ENCODE data around the gene CYGB. TPM values are rescaled to one million over a fixed set of nuclear protein-coding genes. Genes with fewer than 3 reads are reported as not detected.

The CYGB gene
- total and polyA plus RNA-seq, 2 of the 13 experiments (the other 11 are each of a cell fraction or from before 2014, with no cell fraction given): 18.9 to 27.1 TPM

GRCh38 chr17:76524598-76525512, 12.7 kb downstream of the CYGB start (continued):
- peak; percentile 31; the same call in 1 of the 2 replicates for TF ChIP-seq ZNF574 (CRISPR knock-in tag; IDR thresholded peaks at IDR 0.05)
- TF ChIP-seq ZNF282 (IDR thresholded peaks at IDR 0.05; ENCODE audit: partially characterized antibody): no peak
- TF ChIP-seq SNAI1 (CRISPR knock-in tag; IDR thresholded peaks at IDR 0.05; ENCODE audit: borderline replicate concordance): no peak
- TF ChIP-seq ZNF713 (CRISPR knock-in tag; IDR thresholded peaks at IDR 0.05): 0 out of 2 replicates have a peak, but pooled peaks have one; percentile 28
- 0 out of 2 replicates have a peak, but pooled peaks have one; percentile 32 for TF ChIP-seq ZNF264 (CRISPR knock-in tag; IDR thresholded peaks at IDR 0.05)
- peak; percentile 42 for TF ChIP-seq PTBP1 (IDR thresholded peaks at IDR 0.05; ENCODE audit: low read depth, low read length, poor library complexity, severe bottlenecking)
- TF ChIP-seq CHD2 (IDR thresholded peaks at IDR 0.05; ENCODE audit: low read depth, low read length): no peak
- peak; percentile 90 for TF ChIP-seq PITX1 (CRISPR knock-in tag; IDR thresholded peaks at IDR 0.05)
- TF ChIP-seq GATAD2A (CRISPR knock-in tag; IDR thresholded peaks at IDR 0.05): peak; percentile 71; the same call in 1 of the 2 replicates
- 0 out of 2 replicates have a peak, but pooled peaks have one; percentile 58 for TF ChIP-seq ZNF431 (CRISPR knock-in tag; IDR thresholded peaks at IDR 0.05; ENCODE audit: borderline replicate concordance, low read depth)
- no peak for TF ChIP-seq HNRNPH1 (optimal IDR thresholded peaks at IDR 0.05; ENCODE audit: low read depth, low read length)
- no peak for TF ChIP-seq RORA (CRISPR knock-in tag; IDR thresholded peaks at IDR 0.05)
- peak; percentile 69 for TF ChIP-seq ZFY (CRISPR knock-in tag; IDR thresholded peaks at IDR 0.05)
- 0 out of 2 replicates have a peak, but pooled peaks have one; percentile 33 for TF ChIP-seq ZNF580 (CRISPR knock-in tag; IDR thresholded peaks at IDR 0.05; ENCODE audit: borderline replicate concordance, low read depth)
- peak; percentile 38; the same call in 1 of the 2 replicates for TF ChIP-seq ZNF292 (CRISPR knock-in tag; IDR thresholded peaks at IDR 0.05; ENCODE audit: borderline replicate concordance, low read depth)
- TF ChIP-seq ZNF136 (CRISPR knock-in tag; IDR thresholded peaks at IDR 0.05; ENCODE audit: low read depth): 0 out of 2 replicates have a peak, but pooled peaks have one; percentile 46
- no peak for TF ChIP-seq ZNF615 (CRISPR knock-in tag; IDR thresholded peaks at IDR 0.05; ENCODE audit: borderline replicate concordance)
- TF ChIP-seq ARNTL (CRISPR knock-in tag; IDR thresholded peaks at IDR 0.05): peak; percentile 75
- TF ChIP-seq SAFB2 (CRISPR knock-in tag; IDR thresholded peaks at IDR 0.05; ENCODE audit: borderline replicate concordance, low read depth): no peak
- TF ChIP-seq HIVEP1 (CRISPR knock-in tag; IDR thresholded peaks at IDR 0.05): peak; percentile 17; the same call in 1 of the 2 replicates
- TF ChIP-seq ZIK1 (CRISPR knock-in tag; IDR thresholded peaks at IDR 0.05; ENCODE audit: borderline replicate concordance, low read depth): peak; percentile 62; the same call in 1 of the 2 replicates
- peak; percentile 38; the same call in 1 of the 2 replicates for TF ChIP-seq ZNF619 (CRISPR knock-in tag; IDR thresholded peaks at IDR 0.05)
- peak; percentile 64 for TF ChIP-seq FOXC1 (CRISPR knock-in tag; IDR thresholded peaks at IDR 0.05; ENCODE audit: borderline replicate concordance)
- TF ChIP-seq PHF20 (CRISPR knock-in tag; IDR thresholded peaks at IDR 0.05): 0 out of 2 replicates have a peak, but pooled peaks have one; percentile 44
- peak; percentile 23; the same call in 1 of the 2 replicates for TF ChIP-seq ZBTB25 (CRISPR knock-in tag; IDR thresholded peaks at IDR 0.05)
- peak; percentile 90; the same call in 1 of the 2 replicates for TF ChIP-seq ZFP41 (CRISPR knock-in tag; IDR thresholded peaks at IDR 0.05; ENCODE audit: borderline replicate concordance)
